ENCODE results near the gene ASRGL1. TPM values are rescaled to one million over a fixed set of nuclear protein-coding genes. Genes with fewer than 3 reads are reported as not detected.
"Not testable (repeated sequence)": the region's sequence is repeated elsewhere in the genome, so short reads cannot be mapped to it uniquely, and the experiment has no call there.

ASRGL1 gene
- total RNA-seq, 4 donors from 2014 or later: 0.66 to 7.6 (median 4.4) TPM; not detected in 1

DNA sequence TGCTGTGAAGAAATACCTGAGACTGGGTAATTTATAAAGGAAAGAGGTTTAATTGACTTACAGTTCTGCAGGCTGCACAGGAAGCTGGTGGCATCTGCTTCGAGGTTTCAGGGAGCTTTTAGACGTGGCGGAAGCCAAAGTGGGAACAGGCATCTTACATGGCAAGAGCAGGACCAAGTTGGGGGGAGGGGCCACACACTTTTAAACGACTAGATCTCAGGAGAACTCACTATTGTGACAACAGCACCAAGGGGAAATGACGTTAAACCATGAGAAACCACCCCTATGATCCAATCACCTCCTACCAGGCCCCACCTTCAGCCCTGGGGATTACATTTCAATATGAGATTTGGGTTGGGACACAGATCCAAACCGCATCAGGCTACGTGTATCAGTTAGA is 27.3 kb upstream of the ASRGL1 start:
- WGBS, 2 donors: 40 to 56% methylated on average over 7 of the region's 7 CpGs
- Histone ChIP-seq H3K4me3 (no peak overlapping the region), H3K4me1 (no peaks in the 10 kb centered on the region), H3K27ac (no peak overlapping the region), H3K36me3 (no peaks in the 10 kb centered on the region), H3K9me3 (peaks cover 0 to 13% (median 4%) of the 10 kb centered on the region in 3 donors), H3K27me3 (peaks cover 0 to 69% (median 0%) of the 10 kb centered on the region in 4 donors)
- DNase-seq: no peak
- TF ChIP-seq CTCF (IDR thresholded peaks at IDR 0.05) (no peak), POLR2A (IDR thresholded peaks at IDR 0.05) (no peak)
- intact Hi-C loops (cut with DNase I): no loop called here

DNA sequence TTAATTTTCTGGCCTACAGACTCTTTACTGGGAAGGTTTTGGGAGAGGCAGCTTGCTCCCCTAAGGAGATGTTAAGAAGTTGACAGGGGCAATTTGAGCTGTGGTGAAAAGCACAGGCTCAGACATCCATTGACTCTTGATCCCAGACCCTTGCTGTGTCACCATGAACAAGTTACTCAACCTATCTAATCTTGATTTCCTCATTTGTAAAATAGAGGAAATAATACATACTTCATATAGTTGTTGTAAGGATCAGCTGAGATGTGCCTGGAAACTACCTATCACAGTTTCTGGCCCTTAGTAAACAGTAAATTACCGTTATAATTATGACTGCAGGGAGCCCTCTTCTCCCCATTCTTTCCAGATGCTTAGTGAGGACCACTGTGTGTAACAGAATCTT is 21.8 kb upstream of the ASRGL1 start:
- Histone ChIP-seq H3K27ac (no peak overlapping the region), H3K4me1 (peaks cover 0 to 7% (median 0%) of the 10 kb centered on the region in 3 donors), H3K9me3 (no peaks in the 10 kb centered on the region), H3K27me3 (peaks cover 0 to 59% (median 0%) of the 10 kb centered on the region in 4 donors), H3K4me3 (no peak overlapping the region), H3K36me3 (no peaks in the 10 kb centered on the region)
- no peak for TF ChIP-seq POLR2A (IDR thresholded peaks at IDR 0.05)
- TF ChIP-seq CTCF (IDR thresholded peaks at IDR 0.05): no peak
- intact Hi-C loops (cut with DNase I): no loop called here
- WGBS, 2 donors: 82 to 90% methylated on average over 1 of the region's 1 CpG
- DNase-seq: no peak

- 75 to 85% methylated on average over 2 of the region's 2 CpGs for WGBS, 2 donors
- Histone ChIP-seq H3K36me3 (no peaks in the 10 kb centered on the region), H3K9me3 (no peaks in the 10 kb centered on the region), H3K4me1 (no peaks in the 10 kb centered on the region), H3K27ac (no peak overlapping the region), H3K4me3 (no peak overlapping the region), H3K27me3 (peaks cover 0 to 31% (median 0%) of the 10 kb centered on the region in 4 donors)
- DNase-seq: no peak
- intact Hi-C loops (cut with DNase I): no loop called here
- TF ChIP-seq CTCF (IDR thresholded peaks at IDR 0.05): no peak
- no peak for TF ChIP-seq POLR2A (IDR thresholded peaks at IDR 0.05)
Observed at GRCh38 chr11:62322524-62322923, 14.7 kb upstream of the ASRGL1 start.

DNA sequence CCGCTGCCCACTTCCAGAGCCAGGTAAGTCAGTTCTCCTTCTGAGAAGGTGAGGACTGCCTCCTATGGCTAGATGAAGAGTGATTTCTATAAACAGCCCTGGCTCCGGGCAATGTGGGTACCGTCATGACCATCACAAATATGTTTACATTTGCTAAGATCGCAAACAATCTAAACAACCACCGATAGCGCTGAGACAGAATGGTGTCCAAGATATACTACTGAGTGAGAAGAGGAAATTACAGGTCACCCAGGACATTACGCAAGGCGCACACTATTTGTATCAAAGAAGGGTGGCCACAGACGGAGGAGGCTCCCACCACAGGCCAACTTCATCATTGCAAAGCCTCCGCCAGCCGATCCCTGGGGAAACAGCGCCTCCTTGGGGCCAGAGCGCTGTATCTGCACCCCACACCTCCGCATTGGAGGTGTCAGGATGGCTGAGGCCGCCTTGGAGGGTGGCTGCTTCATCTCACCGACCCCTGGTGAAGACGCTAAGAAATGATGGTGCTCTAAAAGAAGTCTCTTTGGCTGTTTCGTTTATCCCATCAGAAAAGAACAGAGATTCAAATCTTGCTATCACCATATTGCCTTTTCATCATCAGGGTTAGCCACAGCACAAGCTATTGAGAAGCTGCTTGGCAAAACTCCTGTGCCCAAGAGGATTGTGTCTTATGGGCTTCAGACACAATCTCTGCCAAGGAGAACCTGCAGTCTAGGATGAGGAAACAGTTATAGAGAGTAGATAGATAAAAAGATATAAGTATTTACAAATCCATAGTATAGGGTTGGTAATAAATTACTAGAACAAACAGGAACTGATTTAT is 12.3 kb upstream of the ASRGL1 start:
- no peaks in the 10 kb centered on the region for H3K9me3 ChIP-seq
- TF ChIP-seq POLR2A (IDR thresholded peaks at IDR 0.05) (no peak), CTCF (IDR thresholded peaks at IDR 0.05) (peak in 5 of 6 experiments; percentile 25 to 73 (median 46))
- 50 to 62% methylated on average over 8 to 10 of the region's 18 CpGs for WGBS, 2 donors
- no peak overlapping the region for H3K4me3 ChIP-seq
- H3K36me3 ChIP-seq: no peaks in the 10 kb centered on the region
- peaks cover 0 to 25% (median 0%) of the 10 kb centered on the region in 4 donors for H3K27me3 ChIP-seq
- no peak for DNase-seq
- H3K27ac ChIP-seq: no peak overlapping the region
- intact Hi-C loops (cut with DNase I): no loop called here
- no peaks in the 10 kb centered on the region for H3K4me1 ChIP-seq

DNA sequence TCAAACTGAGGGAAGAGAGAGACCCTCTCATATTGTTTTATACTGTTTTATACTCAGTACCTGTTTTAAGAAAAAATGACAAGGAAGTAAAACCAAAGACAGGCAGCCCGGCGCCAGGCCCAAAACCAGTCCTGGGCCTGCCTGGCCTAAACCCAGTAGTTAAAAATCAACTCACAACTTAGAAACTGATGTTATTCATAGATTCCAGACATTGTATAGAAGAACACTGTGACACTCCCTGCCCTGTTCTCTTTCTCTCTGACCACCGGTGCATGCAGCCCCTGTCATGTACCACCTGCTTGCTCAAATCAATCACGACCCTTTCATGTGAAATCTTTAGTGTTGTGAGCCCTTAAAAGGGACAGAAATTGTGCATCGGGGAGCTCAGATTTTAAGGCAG is 11.5 kb upstream of the ASRGL1 start:
- H3K36me3 ChIP-seq; H3K4me1 ChIP-seq; intact Hi-C loops (cut with DNase I); H3K9me3 ChIP-seq; H3K4me3 ChIP-seq; DNase-seq; H3K27ac ChIP-seq: not testable (repeated sequence)
- WGBS, 2 donors: 61 to 65% methylated on average over 5 of the region's 5 CpGs
- peaks cover 0 to 27% (median 0%) of the 10 kb centered on the region in 4 donors for H3K27me3 ChIP-seq

DNA sequence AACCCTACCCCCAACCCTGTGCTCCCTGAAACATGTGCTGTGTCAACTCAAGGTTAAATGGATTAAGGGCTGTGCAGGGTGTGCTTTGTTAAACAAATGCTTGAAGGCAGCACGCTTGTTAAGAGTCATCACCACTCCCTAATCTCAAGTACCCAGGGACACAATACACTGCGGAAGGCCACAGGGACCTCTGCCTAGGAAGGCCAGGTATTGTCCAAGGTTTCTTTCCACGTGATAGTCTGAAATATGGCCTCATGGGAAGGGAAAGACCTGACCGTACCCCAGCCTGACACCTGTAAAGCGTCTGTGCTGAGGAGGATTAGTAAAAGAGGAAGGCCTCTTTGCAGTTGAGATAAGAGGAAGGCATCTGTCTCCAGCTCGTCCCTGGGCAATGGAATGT is 10.5 kb upstream of the ASRGL1 start:
- H3K9me3 ChIP-seq; H3K27ac ChIP-seq; DNase-seq; intact Hi-C loops (cut with DNase I); H3K4me3 ChIP-seq; H3K4me1 ChIP-seq; H3K36me3 ChIP-seq: not testable (repeated sequence)
- 35 to 38% methylated on average over 5 to 6 of the region's 6 CpGs for WGBS, 2 donors
- peaks cover 0 to 31% (median 0%) of the 10 kb centered on the region in 4 donors for H3K27me3 ChIP-seq

- H3K4me1 ChIP-seq; DNase-seq; H3K4me3 ChIP-seq; H3K27ac ChIP-seq; intact Hi-C loops (cut with DNase I); H3K36me3 ChIP-seq; H3K9me3 ChIP-seq: not testable (repeated sequence)
- peaks cover 0 to 37% (median 0%) of the 10 kb centered on the region in 4 donors for H3K27me3 ChIP-seq
- 82 to 92% methylated on average over 11 to 12 of the region's 14 CpGs for WGBS, 2 donors
Observed at GRCh38 chr11:62327541-62327940, 9.7 kb upstream of the ASRGL1 start.

DNA sequence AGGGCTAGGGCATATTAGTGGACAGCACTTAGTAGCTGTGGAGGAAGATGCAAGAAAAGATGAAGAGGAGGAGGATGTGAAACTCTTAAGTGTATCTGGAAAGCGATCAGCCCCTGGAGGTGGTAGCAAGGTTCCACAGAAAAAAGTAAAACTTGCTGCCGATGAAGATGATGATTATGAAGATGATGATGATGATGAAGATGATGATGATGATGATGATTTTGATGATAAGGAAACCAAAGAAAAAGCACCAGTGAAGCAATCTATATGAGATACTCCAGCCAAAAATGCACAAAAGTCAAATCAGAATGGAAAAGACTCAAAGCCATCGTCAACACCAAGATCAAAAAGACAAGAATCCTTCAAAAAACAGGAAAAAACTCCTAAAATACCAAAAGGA is 6.0 kb upstream of the ASRGL1 start:
- H3K4me1 ChIP-seq; H3K4me3 ChIP-seq; DNase-seq; H3K36me3 ChIP-seq; intact Hi-C loops (cut with DNase I); H3K27ac ChIP-seq; H3K9me3 ChIP-seq: not testable (repeated sequence)
- 66 to 82% methylated on average over 3 of the region's 3 CpGs for WGBS, 2 donors
- H3K27me3 ChIP-seq: peaks cover 0 to 60% (median 0%) of the 10 kb centered on the region in 4 donors
